ENCODE data around the gene SLC2A14.
"Not testable (repeated sequence)": the region's sequence is repeated elsewhere in the genome, so short reads cannot be mapped to it uniquely, and the experiment has no call there.

The SLC2A14 gene

GRCh38 chr12:7835116-7835515 is 37.6 kb downstream of the SLC2A14 start:
- DNase-seq (ENCODE audit: low read depth in 4 of 4, low spot score in 1 of 4) = no peak

GRCh38 chr12:7834701-7835100 is 38.0 kb downstream of the SLC2A14 start:
- no peak for DNase-seq (ENCODE audit: low read depth in 4 of 4, low spot score in 1 of 4)

- no peak for DNase-seq (ENCODE audit: low read depth in 4 of 4, low spot score in 1 of 4)
Measured at GRCh38 chr12:7833831-7834230, 38.9 kb downstream of the SLC2A14 start.

- not testable (repeated sequence) for DNase-seq (ENCODE audit: low read depth in 4 of 4, low spot score in 1 of 4)
Measured at GRCh38 chr12:7833201-7833600, 39.5 kb downstream of the SLC2A14 start.

GRCh38 chr12:7832059-7832696 is 40.5 kb downstream of the SLC2A14 start:
- DNase-seq (ENCODE audit: low read depth in 4 of 4, low spot score in 1 of 4) = no peak

GRCh38 chr12:7829737-7830136 is 43.0 kb downstream of the SLC2A14 start:
- not testable (repeated sequence) for DNase-seq (ENCODE audit: low read depth in 4 of 4, low spot score in 1 of 4)

GRCh38 chr12:7825754-7826153 is 47.0 kb downstream of the SLC2A14 start:
- DNase-seq (ENCODE audit: low read depth in 4 of 4, low spot score in 1 of 4) = not testable (repeated sequence)

GRCh38 chr12:7806863-7807487 is 65.7 kb downstream of the SLC2A14 start:
- DNase-seq (ENCODE audit: low read depth in 4 of 4, low spot score in 1 of 4) = peak; percentile 28 to 52 (median 40)

- not testable (repeated sequence) for DNase-seq (ENCODE audit: low read depth in 4 of 4, low spot score in 1 of 4)
Measured at GRCh38 chr12:7806319-7806718, 66.4 kb downstream of the SLC2A14 start.

GRCh38 chr12:7801460-7801859 is 71.3 kb downstream of the SLC2A14 start:
- no peak for DNase-seq (ENCODE audit: low read depth in 4 of 4, low spot score in 1 of 4)

GRCh38 chr12:7798750-7799308 is 73.9 kb downstream of the SLC2A14 start:
- DNase-seq (ENCODE audit: low read depth in 4 of 4, low spot score in 1 of 4) = not testable (repeated sequence)

- no peak for DNase-seq (ENCODE audit: low read depth in 4 of 4, low spot score in 1 of 4)
Measured at GRCh38 chr12:7797698-7798398, 74.9 kb downstream of the SLC2A14 start.

- DNase-seq (ENCODE audit: low read depth in 4 of 4, low spot score in 1 of 4) = not testable (repeated sequence)
Measured at GRCh38 chr12:7797269-7797668, 75.4 kb downstream of the SLC2A14 start.

- DNase-seq (ENCODE audit: low read depth in 4 of 4, low spot score in 1 of 4) = no peak
Measured at GRCh38 chr12:7793211-7793610, 79.5 kb downstream of the SLC2A14 start.

- DNase-seq (ENCODE audit: low read depth in 4 of 4, low spot score in 1 of 4) = not testable (repeated sequence)
Measured at GRCh38 chr12:7788884-7789528, 83.7 kb downstream of the SLC2A14 start, which contains the start of gene NANOG. Gene NANOG, plus strand, starts transcription at chr12:7789402. Its CDS starts 213 bp downstream, at chr12:7789615.

GRCh38 chr12:7788294-7788660 is 84.4 kb downstream of the SLC2A14 start:
- no peak for DNase-seq (ENCODE audit: low read depth in 4 of 4, low spot score in 1 of 4)

GRCh38 chr12:7787574-7788293 is 85.0 kb downstream of the SLC2A14 start:
- no peak for DNase-seq (ENCODE audit: low read depth in 4 of 4, low spot score in 1 of 4)

GRCh38 chr12:7784701-7785100 is 88.0 kb downstream of the SLC2A14 start:
- no peak for DNase-seq (ENCODE audit: low read depth in 4 of 4, low spot score in 1 of 4)

GRCh38 chr12:7783433-7783832 is 89.3 kb downstream of the SLC2A14 start:
- DNase-seq (ENCODE audit: low read depth in 4 of 4, low spot score in 1 of 4) = not testable (repeated sequence)

GRCh38 chr12:7782055-7782454 is 90.7 kb downstream of the SLC2A14 start:
- DNase-seq (ENCODE audit: low read depth in 4 of 4, low spot score in 1 of 4) = no peak

- no peak for DNase-seq (ENCODE audit: low read depth in 4 of 4, low spot score in 1 of 4)
Measured at GRCh38 chr12:7781274-7781673, 91.4 kb downstream of the SLC2A14 start.

Measured in stimulated activated CD4-positive, alpha-beta T cell treated with anti-CD3 and anti-CD28 coated beads, Interleukin-1b, Interleukin-23, amount 100 ng/mL, for 24 hours (primary cell).